ENCODE results near the gene MCC. TPM values are rescaled to one million over a fixed set of nuclear protein-coding genes. Genes with fewer than 3 reads are reported as not detected.

MCC gene
- total RNA-seq, 1 experiment from 2014 or later = 0.41 TPM

GRCh38 chr5:113171520-113171919, 316.7 kb downstream of the MCC start:
- Histone ChIP-seq H3K9me3 (ENCODE audit: control insufficient read depth, insufficient read depth, low read depth, low read length) (no peaks in the 10 kb centered on the region), H3K27ac (ENCODE audit: low read length) (no peak overlapping the region), H3K4me3 (ENCODE audit: low read depth in 2 of 2, low read length in 2 of 2) (no peak overlapping the region), H3K36me3 (ENCODE audit: control insufficient read depth, insufficient read depth, low read length) (no peaks in the 10 kb centered on the region), H3K4me1 (ENCODE audit: control insufficient read depth, insufficient read depth, low read length) (no peaks in the 10 kb centered on the region), H3K27me3 (ENCODE audit: control insufficient read depth, insufficient read depth, low read length) (peaks cover 17% of the 10 kb centered on the region; the same call in 1 of the 2 replicates)
- no TSS peak for BruUV-seq (replicated peaks)
- ChIA-PET POLR2A (no interaction called here), CTCF (no interaction called here)
- ATAC-seq (no peak), DNase-seq (ENCODE audit: low read depth, low spot score) (no peak)
- in situ Hi-C loops (cut with HindIII; ENCODE audit: low pct_unique_long_range_greater_than_20kb, low sequenced_read_pairs) = no loop called here
- TF ChIP-seq SIN3A (IDR thresholded peaks at IDR 0.05; ENCODE audit: borderline replicate concordance, insufficient read depth, low read depth, low read length) (no peak), CTCF (IDR thresholded peaks at IDR 0.05) (no peak), TCF7L2 (IDR thresholded peaks at IDR 0.05; ENCODE audit: low read depth, low read length) (no peak), REST (IDR thresholded peaks at IDR 0.05; ENCODE audit: insufficient read depth in 1 of 2, low read depth in 2 of 2, low read length in 1 of 2) (no peak), POLR2AphosphoS5 (IDR thresholded peaks at IDR 0.05; ENCODE audit: low read depth, low read length) (no peak)
- intact Hi-C loops (cut with micrococcal nuclease; ENCODE audit: unreplicated experiment) = no loop called here

GRCh38 chr5:113170707-113171106, 317.5 kb downstream of the MCC start:
- Histone ChIP-seq H3K36me3 (ENCODE audit: control insufficient read depth, insufficient read depth, low read length) (no peaks in the 10 kb centered on the region), H3K9me3 (ENCODE audit: control insufficient read depth, insufficient read depth, low read depth, low read length) (no peaks in the 10 kb centered on the region), H3K27me3 (ENCODE audit: control insufficient read depth, insufficient read depth, low read length) (peaks cover 20% of the 10 kb centered on the region), H3K4me3 (ENCODE audit: low read depth in 2 of 2, low read length in 2 of 2) (no peak overlapping the region), H3K27ac (ENCODE audit: low read length) (no peak overlapping the region), H3K4me1 (ENCODE audit: control insufficient read depth, insufficient read depth, low read length) (no peaks in the 10 kb centered on the region)
- DNase-seq (ENCODE audit: low read depth, low spot score) = no peak
- intact Hi-C loops (cut with micrococcal nuclease; ENCODE audit: unreplicated experiment) = no loop called here
- BruUV-seq (replicated peaks) = no TSS peak
- ChIA-PET CTCF (no interaction called here), POLR2A (no interaction called here)
- in situ Hi-C loops (cut with HindIII; ENCODE audit: low pct_unique_long_range_greater_than_20kb, low sequenced_read_pairs) = no loop called here
- TF ChIP-seq POLR2AphosphoS5 (IDR thresholded peaks at IDR 0.05; ENCODE audit: low read depth, low read length) (no peak), CTCF (IDR thresholded peaks at IDR 0.05) (no peak), TCF7L2 (IDR thresholded peaks at IDR 0.05; ENCODE audit: low read depth, low read length) (no peak), REST (IDR thresholded peaks at IDR 0.05; ENCODE audit: insufficient read depth in 1 of 2, low read depth in 2 of 2, low read length in 1 of 2) (no peak), SIN3A (IDR thresholded peaks at IDR 0.05; ENCODE audit: borderline replicate concordance, insufficient read depth, low read depth, low read length) (no peak)
- ATAC-seq = no peak

Measured in Panc1 (cell line).